ENCODE results near the gene CHP1.
"Not testable (repeated sequence)": the region's sequence is repeated elsewhere in the genome, so short reads cannot be mapped to it uniquely, and the experiment has no call there.

The CHP1 gene

GRCh38 chr15:41256577-41257038, 25.5 kb downstream of the CHP1 start:
- H3K4me3 ChIP-seq (ENCODE audit: low read length, poor library complexity, severe bottlenecking): no peak overlapping the region
- no peaks in the 10 kb centered on the region for H3K9me3 ChIP-seq (ENCODE audit: insufficient read depth, low read depth, low read length)
- no peaks in the 10 kb centered on the region for H3K27me3 ChIP-seq (ENCODE audit: insufficient read depth, low read length, poor library complexity, severe bottlenecking)
- peaks cover 54% of the 10 kb centered on the region for H3K4me1 ChIP-seq (ENCODE audit: insufficient read depth, low read length, poor library complexity, severe bottlenecking)
- H3K36me3 ChIP-seq (ENCODE audit: insufficient read depth, low read length): peaks cover 3% of the 10 kb centered on the region; the same call in 1 of the 2 replicates
- H3K9ac ChIP-seq (ENCODE audit: low read depth, low read length, poor library complexity, severe bottlenecking): no peak overlapping the region
- no peak overlapping the region for H2AFZ ChIP-seq (ENCODE audit: low read length)
- H3K4me2 ChIP-seq (ENCODE audit: low read depth, low read length, poor library complexity, severe bottlenecking): no peak overlapping the region
- no peaks in the 10 kb centered on the region for H3K9me2 ChIP-seq (replicated peaks; ENCODE audit: low read depth, low read length)
- H3F3A ChIP-seq (ENCODE audit: low read depth): peaks cover 6% of the 10 kb centered on the region; the same call in 1 of the 2 replicates
- TF ChIP-seq EZH2phosphoT487 (IDR thresholded peaks at IDR 0.05; ENCODE audit: borderline replicate concordance): no peak
- TF ChIP-seq, protein P1, sequence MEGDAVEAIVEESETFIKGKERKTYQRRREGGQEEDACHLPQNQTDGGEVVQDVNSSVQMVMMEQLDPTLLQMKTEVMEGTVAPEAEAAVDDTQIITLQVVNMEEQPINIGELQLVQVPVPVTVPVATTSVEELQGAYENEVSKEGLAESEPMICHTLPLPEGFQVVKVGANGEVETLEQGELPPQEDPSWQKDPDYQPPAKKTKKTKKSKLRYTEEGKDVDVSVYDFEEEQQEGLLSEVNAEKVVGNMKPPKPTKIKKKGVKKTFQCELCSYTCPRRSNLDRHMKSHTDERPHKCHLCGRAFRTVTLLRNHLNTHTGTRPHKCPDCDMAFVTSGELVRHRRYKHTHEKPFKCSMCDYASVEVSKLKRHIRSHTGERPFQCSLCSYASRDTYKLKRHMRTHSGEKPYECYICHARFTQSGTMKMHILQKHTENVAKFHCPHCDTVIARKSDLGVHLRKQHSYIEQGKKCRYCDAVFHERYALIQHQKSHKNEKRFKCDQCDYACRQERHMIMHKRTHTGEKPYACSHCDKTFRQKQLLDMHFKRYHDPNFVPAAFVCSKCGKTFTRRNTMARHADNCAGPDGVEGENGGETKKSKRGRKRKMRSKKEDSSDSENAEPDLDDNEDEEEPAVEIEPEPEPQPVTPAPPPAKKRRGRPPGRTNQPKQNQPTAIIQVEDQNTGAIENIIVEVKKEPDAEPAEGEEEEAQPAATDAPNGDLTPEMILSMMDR (conservative IDR thresholded peaks at IDR 0.05; ENCODE audit: low read length): no peak
- no peaks in the 10 kb centered on the region for H4K20me1 ChIP-seq (ENCODE audit: insufficient read depth, low read length, poor library complexity, severe bottlenecking)
- H3K79me2 ChIP-seq (ENCODE audit: insufficient read depth, low read length): peaks cover 5% of the 10 kb centered on the region

- no peaks in the 10 kb centered on the region for H3K27me3 ChIP-seq (ENCODE audit: insufficient read depth, low read length, poor library complexity, severe bottlenecking)
- H3K79me2 ChIP-seq (ENCODE audit: insufficient read depth, low read length): peaks cover 1% of the 10 kb centered on the region
- peak overlapping the region; percentile 43 for H3K9ac ChIP-seq (ENCODE audit: low read depth, low read length, poor library complexity, severe bottlenecking)
- H3K4me1 ChIP-seq (ENCODE audit: insufficient read depth, low read length, poor library complexity, severe bottlenecking): peaks cover 51% of the 10 kb centered on the region
- H3K36me3 ChIP-seq (ENCODE audit: insufficient read depth, low read length): peaks cover 20% of the 10 kb centered on the region; the same call in 1 of the 2 replicates
- peak overlapping the region; percentile 45 for H3K4me2 ChIP-seq (ENCODE audit: low read depth, low read length, poor library complexity, severe bottlenecking)
- no peaks in the 10 kb centered on the region for H3K9me2 ChIP-seq (replicated peaks; ENCODE audit: low read depth, low read length)
- TF ChIP-seq, protein P1 (conservative IDR thresholded peaks at IDR 0.05; ENCODE audit: low read length): no peak
- TF ChIP-seq EZH2phosphoT487 (IDR thresholded peaks at IDR 0.05; ENCODE audit: borderline replicate concordance): no peak
- H4K20me1 ChIP-seq (ENCODE audit: insufficient read depth, low read length, poor library complexity, severe bottlenecking): no peaks in the 10 kb centered on the region
- peaks cover 6% of the 10 kb centered on the region; the same call in 1 of the 2 replicates for H3F3A ChIP-seq (ENCODE audit: low read depth)
- peak overlapping the region; percentile 2 for H3K4me3 ChIP-seq (ENCODE audit: low read length, poor library complexity, severe bottlenecking)
- no peaks in the 10 kb centered on the region for H3K9me3 ChIP-seq (ENCODE audit: insufficient read depth, low read depth, low read length)
- peak overlapping the region; percentile 13; the same call in 1 of the 2 replicates for H2AFZ ChIP-seq (ENCODE audit: low read length)
Observed at GRCh38 chr15:41258750-41259471, 27.8 kb downstream of the CHP1 start.

- H3K9me3 ChIP-seq (ENCODE audit: insufficient read depth, low read depth, low read length): no peaks in the 10 kb centered on the region
- H3K4me1 ChIP-seq (ENCODE audit: insufficient read depth, low read length, poor library complexity, severe bottlenecking): peaks cover 44% of the 10 kb centered on the region
- H3K79me2 ChIP-seq (ENCODE audit: insufficient read depth, low read length): no peaks in the 10 kb centered on the region
- H3K27me3 ChIP-seq (ENCODE audit: insufficient read depth, low read length, poor library complexity, severe bottlenecking): no peaks in the 10 kb centered on the region
- no peaks in the 10 kb centered on the region for H4K20me1 ChIP-seq (ENCODE audit: insufficient read depth, low read length, poor library complexity, severe bottlenecking)
- TF ChIP-seq EZH2phosphoT487 (IDR thresholded peaks at IDR 0.05; ENCODE audit: borderline replicate concordance): no peak
- TF ChIP-seq, protein P1 (conservative IDR thresholded peaks at IDR 0.05; ENCODE audit: low read length): no peak
- H3F3A ChIP-seq (ENCODE audit: low read depth): peaks cover 3% of the 10 kb centered on the region; the same call in 1 of the 2 replicates
- no peak overlapping the region for H3K4me3 ChIP-seq (ENCODE audit: low read length, poor library complexity, severe bottlenecking)
- H2AFZ ChIP-seq (ENCODE audit: low read length): no peak overlapping the region
- no peaks in the 10 kb centered on the region for H3K9me2 ChIP-seq (replicated peaks; ENCODE audit: low read depth, low read length)
- peaks cover 24% of the 10 kb centered on the region; the same call in 1 of the 2 replicates for H3K36me3 ChIP-seq (ENCODE audit: insufficient read depth, low read length)
- peak overlapping the region; percentile 45 for H3K4me2 ChIP-seq (ENCODE audit: low read depth, low read length, poor library complexity, severe bottlenecking)
- H3K9ac ChIP-seq (ENCODE audit: low read depth, low read length, poor library complexity, severe bottlenecking): peak overlapping the region; percentile 43
Observed at GRCh38 chr15:41259546-41260189, 28.6 kb downstream of the CHP1 start.

- Histone ChIP-seq H3K36me3 (ENCODE audit: insufficient read depth, low read length) (peaks cover 24% of the 10 kb centered on the region; the same call in 1 of the 2 replicates), H3K4me1 (ENCODE audit: insufficient read depth, low read length, poor library complexity, severe bottlenecking) (peaks cover 31% of the 10 kb centered on the region)
- H3K79me2 ChIP-seq (ENCODE audit: insufficient read depth, low read length); H3K9me3 ChIP-seq (ENCODE audit: insufficient read depth, low read depth, low read length); H2AFZ ChIP-seq (ENCODE audit: low read length); H3K4me3 ChIP-seq (ENCODE audit: low read length, poor library complexity, severe bottlenecking); H3K9me2 ChIP-seq (replicated peaks; ENCODE audit: low read depth, low read length); H3K27me3 ChIP-seq (ENCODE audit: insufficient read depth, low read length, poor library complexity, severe bottlenecking); H3F3A ChIP-seq (ENCODE audit: low read depth); H4K20me1 ChIP-seq (ENCODE audit: insufficient read depth, low read length, poor library complexity, severe bottlenecking); H3K9ac ChIP-seq (ENCODE audit: low read depth, low read length, poor library complexity, severe bottlenecking); H3K4me2 ChIP-seq (ENCODE audit: low read depth, low read length, poor library complexity, severe bottlenecking): not testable (repeated sequence)
Observed at GRCh38 chr15:41260924-41261323, 29.9 kb downstream of the CHP1 start.
